Putamen (tissue), 1 donor: ENCODE data around the gene AKAP12.
"Not testable (repeated sequence)": the region's sequence is repeated elsewhere in the genome, so short reads cannot be mapped to it uniquely, and the experiment has no call there.

ENCODE experiments used
- DNase-seq: peaks from one replicate; pipeline ENCODE4 v3.0.0-alpha.2; 2016; ENCODE audit warnings: low spot score

The AKAP12 gene

GRCh38 chr6:151310852-151311767, 71.3 kb downstream of the AKAP12 start:
- no peak for DNase-seq

- no peak for DNase-seq
These were observed 73.3 kb downstream of the AKAP12 start for GRCh38 chr6:151313066-151313491.

GRCh38 chr6:151315661-151316060, 75.9 kb downstream of the AKAP12 start:
- not testable (repeated sequence) for DNase-seq

- DNase-seq: no peak
These were observed 77.6 kb downstream of the AKAP12 start for GRCh38 chr6:151317103-151317994.

- DNase-seq: no peak
These were observed 78.2 kb downstream of the AKAP12 start for GRCh38 chr6:151317995-151318365.

- no peak for DNase-seq
These were observed 80.4 kb downstream of the AKAP12 start for GRCh38 chr6:151320140-151320539.

GRCh38 chr6:151321438-151321837, 81.7 kb downstream of the AKAP12 start:
- no peak for DNase-seq

GRCh38 chr6:151322570-151322969, 82.8 kb downstream of the AKAP12 start:
- no peak for DNase-seq

GRCh38 chr6:151323791-151324487, 84.2 kb downstream of the AKAP12 start:
- DNase-seq: peak; percentile 61

GRCh38 chr6:151324488-151324825, 84.7 kb downstream of the AKAP12 start:
- DNase-seq: no peak

GRCh38 chr6:151325075-151326050, 85.6 kb downstream of the AKAP12 start:
- DNase-seq: no peak

GRCh38 chr6:151326116-151326825, 86.5 kb downstream of the AKAP12 start:
- no peak for DNase-seq

- no peak for DNase-seq
These were observed 87.3 kb downstream of the AKAP12 start for GRCh38 chr6:151327101-151327500.

- no peak for DNase-seq
These were observed 90.4 kb downstream of the AKAP12 start for GRCh38 chr6:151330130-151330696.

- no peak for DNase-seq
These were observed 96.2 kb downstream of the AKAP12 start for GRCh38 chr6:151335930-151336329.

- DNase-seq: no peak
These were observed 99.0 kb downstream of the AKAP12 start for GRCh38 chr6:151338651-151339200.

GRCh38 chr6:151339369-151339768, 99.6 kb downstream of the AKAP12 start:
- DNase-seq: no peak

GRCh38 chr6:151340219-151340978, 100.6 kb downstream of the AKAP12 start:
- DNase-seq: no peak
